CD1c-positive myeloid dendritic cell (primary cell): Measurements from ENCODE around the gene CDX2.

ENCODE experiments used
- DNase-seq: peaks from one replicate; pipeline ENCODE4 v3.0.0-alpha.2; 2016; ENCODE audit errors: extremely low spot score

Gene CDX2

DNA sequence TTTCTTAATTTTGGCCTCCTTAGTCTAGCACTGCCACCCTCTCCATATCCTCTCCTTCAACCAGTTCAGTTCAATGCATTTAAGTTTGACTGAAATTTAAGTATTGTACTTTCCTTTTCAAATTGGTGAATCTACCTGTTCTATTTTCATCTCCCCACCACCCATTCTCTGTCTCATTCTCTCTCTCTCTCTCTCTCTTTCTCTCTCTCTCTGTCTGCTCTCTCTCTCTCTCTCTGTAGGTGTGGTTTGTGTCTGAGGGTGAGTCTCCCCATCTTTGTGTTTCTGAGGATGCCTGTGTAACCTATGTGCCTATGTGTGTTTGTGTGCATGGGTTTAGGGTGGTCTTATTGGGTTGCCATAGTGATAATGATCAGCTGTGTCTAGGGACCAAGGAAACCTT, 39.2 kb downstream of the CDX2 start:
- DNase-seq = no peak

DNA sequence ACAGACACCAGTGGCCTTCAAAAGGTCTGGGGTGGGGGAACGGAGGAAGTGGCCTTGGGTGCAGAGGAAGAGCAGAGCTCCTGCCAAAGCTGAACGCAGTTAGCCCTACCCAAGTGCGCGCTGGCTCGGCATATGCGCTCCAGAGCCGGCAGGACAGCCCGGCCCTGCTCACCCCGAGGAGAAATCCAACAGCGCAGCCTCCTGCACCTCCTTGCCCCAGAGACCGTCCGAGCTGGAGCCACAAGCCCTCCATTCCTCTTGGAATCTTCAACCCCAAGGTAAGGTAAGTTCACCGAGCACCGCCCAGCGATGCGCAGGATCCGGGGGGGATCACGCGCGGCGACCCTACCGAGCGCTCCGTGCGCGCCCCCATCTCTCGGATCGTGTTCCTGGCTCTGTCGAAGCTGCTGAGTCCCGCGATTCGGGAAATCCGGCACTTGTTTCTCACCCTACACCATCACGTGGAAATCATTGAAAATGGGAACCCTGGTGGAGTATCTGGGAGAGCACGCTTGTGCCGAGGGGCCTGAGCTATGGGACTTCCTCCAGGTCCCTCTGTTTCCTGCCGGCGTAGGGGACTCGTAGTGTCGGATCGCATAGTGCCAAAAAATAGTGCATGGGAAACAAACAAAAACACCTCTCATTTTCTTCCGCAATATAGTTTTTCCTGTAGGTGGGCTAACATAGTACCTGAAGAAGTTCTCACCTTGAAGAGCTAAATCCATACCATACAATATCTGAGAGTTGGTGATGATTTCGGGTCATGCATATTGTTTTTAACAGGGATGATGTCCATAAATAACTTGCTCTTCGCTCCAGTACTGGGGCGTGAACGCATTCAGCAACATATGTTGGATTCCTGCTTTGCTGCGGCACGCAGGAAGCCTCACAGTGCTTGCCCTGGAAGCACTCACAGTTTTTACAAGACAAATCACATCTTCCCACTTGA, 40.0 kb downstream of the CDX2 start:
- DNase-seq = no peak

- no peak for DNase-seq
Measured at GRCh38 chr13:27928353-27928804, 40.7 kb downstream of the CDX2 start.

- no peak for DNase-seq
Measured at GRCh38 chr13:27927444-27928352, 41.4 kb downstream of the CDX2 start.

DNA sequence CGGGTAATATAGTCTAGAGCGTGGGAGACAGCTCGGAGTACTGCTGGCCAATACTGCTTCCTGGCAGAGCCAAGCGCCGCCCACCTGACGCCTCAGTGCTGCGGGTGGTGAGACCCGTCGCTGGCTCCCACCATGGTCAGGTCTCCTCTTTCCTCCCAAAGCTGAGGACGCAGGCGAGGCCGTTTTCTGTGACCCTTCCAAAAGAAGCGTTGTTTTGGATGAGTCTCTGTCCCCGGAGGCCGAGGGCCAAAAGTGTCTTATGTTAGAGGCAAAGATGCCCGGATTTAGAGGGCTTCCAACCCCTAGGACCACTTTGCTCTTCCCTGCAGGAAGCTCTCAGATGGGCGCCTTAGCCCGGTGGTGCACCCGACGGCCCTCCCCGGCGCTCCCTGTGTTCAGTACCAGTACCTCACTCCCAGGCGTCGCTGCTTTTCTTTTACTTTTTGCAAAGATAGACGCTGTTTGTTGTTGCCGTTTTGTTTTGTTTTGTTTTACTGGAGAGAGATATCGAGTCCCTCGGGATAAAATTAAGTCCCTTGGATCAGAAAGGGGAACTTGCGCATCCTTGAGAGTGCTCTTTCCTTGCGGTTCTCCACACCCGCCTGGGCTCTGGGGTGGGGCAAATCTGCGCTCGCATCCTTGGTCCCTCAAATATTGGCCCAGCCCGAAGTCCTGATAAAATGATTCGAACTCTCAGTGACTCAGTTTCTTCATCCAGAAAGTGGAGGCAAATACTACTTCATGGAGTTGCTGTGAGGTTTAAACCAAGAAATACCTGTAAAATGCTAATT, 42.3 kb downstream of the CDX2 start:
- no peak for DNase-seq

GRCh38 chr13:27925220-27925991, 43.7 kb downstream of the CDX2 start:
- no peak for DNase-seq

GRCh38 chr13:27924529-27925141, 44.5 kb downstream of the CDX2 start:
- no peak for DNase-seq

GRCh38 chr13:27923794-27924528, 45.2 kb downstream of the CDX2 start:
- DNase-seq = no peak

DNA sequence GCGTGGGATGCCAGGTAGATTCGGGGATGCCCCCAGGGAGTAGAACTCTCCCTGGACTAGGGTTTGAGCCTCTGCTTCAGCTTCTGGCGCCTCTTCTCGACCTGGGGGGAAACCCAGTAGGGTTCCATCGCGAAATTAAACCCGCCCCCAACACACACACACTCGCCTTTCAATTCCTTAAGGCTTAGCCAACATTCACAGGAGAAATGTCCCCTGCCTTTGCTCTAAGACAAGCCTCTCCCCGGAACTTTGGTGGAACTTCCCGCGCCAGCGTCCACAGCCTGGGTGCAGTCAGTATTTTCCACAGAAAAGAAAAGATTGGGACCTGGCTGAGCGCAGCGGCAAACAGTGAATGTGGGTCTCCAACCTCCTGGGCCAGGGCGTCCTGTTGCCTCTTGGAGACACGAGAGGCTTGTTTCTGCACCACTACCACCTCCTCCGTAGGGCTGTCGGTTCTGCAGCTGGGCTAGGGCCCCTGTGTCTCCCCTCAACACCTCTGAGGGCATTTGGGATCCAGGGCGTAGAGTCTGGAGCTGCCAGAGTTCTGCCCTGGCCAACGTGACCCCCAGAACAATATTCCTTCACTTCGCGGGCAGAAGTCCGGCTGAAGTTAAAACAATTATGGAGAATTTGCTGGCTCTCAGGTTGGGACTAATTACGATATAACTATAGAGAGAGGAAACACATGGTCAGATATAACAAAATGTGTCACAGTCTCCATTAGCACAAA, 46.1 kb downstream of the CDX2 start:
- no peak for DNase-seq

- no peak for DNase-seq
Measured at GRCh38 chr13:27921961-27922882, 46.9 kb downstream of the CDX2 start.

DNA sequence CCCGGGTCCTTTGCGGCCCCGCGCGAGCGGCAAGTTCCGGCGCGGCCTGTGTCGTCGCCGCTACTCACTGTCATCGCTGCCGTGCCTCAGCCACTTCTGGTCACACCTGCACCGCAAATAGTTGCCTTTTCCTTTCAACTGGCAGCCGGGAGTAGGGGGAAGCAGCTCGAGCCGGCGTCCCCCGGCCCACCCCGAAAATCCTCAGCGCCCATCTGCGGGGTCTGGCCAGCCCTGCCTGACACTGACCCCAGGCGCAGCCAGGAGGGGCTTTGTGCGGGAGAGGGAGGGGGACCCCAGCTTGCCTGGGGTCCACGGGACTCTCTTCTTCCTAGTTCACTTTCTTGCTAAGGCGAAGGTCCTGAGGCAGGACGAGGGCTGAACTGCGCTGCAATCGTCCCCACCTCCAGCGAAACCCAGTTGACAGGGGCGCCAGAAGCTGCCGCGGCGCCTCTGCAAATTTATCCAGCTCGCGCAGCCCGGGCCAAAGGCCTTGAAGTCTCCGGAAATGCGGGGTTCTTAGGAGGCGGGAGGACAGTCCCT, 47.6 kb downstream of the CDX2 start:
- no peak for DNase-seq

DNA sequence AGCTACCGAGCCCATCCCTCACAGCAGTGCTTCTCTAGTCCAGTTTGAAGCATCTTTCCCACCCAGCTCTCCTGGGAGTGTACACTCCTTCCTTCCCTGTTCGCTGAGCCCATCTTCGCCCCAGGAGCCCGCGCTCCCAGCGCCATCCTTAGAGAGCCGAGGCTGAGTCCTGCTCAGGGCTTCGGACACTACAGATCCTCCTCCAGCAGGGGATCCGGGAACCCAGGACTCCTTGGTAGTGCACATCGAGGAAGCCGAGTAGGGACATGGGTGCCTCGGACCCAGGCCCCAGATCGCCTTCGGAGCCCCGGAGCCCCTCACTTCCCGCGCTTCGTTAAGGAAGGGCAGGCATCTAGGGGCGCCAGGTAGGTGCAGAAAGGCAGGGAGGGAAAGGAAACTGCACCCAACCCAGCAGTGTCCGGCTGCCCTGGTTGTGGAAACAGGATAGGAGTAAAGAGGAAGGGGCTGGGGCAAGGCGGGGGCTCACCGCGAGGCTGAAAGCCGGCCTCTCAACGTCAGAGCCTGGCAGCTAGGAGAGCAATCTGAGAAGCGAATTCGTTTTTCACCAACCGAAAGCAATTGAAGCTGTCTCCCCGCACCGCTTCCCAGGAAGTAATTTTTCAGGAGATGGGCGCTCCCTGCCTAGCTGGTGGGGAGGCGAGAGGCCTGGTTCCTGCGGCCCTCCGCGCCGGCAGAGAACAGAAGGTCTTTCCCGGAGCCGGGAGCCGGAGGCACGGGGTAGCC, 48.3 kb downstream of the CDX2 start:
- DNase-seq = no peak

DNA sequence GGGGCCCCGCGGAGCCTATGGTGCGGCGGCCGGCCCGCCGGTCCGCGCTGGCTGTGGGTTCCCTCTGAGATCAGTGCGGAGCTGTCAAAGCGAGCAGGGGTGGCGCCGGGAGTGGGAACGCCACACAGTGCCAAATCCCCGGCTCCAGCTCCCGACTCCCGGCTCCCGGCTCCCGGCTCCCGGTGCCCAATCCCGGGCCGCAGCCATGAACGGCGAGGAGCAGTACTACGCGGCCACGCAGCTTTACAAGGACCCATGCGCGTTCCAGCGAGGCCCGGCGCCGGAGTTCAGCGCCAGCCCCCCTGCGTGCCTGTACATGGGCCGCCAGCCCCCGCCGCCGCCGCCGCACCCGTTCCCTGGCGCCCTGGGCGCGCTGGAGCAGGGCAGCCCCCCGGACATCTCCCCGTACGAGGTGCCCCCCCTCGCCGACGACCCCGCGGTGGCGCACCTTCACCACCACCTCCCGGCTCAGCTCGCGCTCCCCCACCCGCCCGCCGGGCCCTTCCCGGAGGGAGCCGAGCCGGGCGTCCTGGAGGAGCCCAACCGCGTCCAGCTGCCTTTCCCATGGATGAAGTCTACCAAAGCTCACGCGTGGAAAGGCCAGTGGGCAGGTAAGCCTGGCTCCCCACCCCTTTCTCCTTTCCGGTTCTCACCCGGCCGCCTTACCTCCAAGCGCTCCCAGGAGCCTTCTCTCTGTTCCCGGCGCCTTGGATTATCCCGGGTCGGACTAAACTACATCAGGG, 49.0 kb downstream of the CDX2 start, which contains the start of gene PDX1:
PDX1 (plus strand) TSS at position 67 of the 743 bp plus-strand sequence; CDS start at position 206, 139 bp downstream.
- peak; percentile 17 for DNase-seq

DNA sequence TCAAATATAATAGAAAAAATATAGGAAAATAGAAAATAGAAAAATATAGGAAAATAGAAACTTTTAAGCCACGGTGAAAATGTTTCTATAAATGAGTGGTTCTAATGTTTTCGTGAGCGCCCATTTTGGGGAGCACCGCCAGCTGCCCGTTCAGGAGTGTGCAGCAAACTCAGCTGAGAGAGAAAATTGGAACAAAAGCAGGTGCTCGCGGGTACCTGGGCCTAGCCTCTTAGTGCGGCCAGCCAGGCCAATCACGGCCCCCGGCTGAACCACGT, 49.5 kb downstream of the CDX2 start:
- DNase-seq = no peak

GRCh38 chr13:27918918-27919658, 50.0 kb downstream of the CDX2 start:
- no peak for DNase-seq
